HEK293 (cell line): ENCODE data around the gene S1PR4.

Source experiments
- GFI1B ChIP-seq: fragments of 450-650 bp; formaldehyde crosslinking; IDR thresholded peaks from 2 replicates; pipeline ENCODE4 v1.5.1; 2016; ENCODE audit warnings: missing biosample characterization, missing genetic modification characterization
- HOXC10 ChIP-seq: sonication (generic); formaldehyde crosslinking; IDR thresholded peaks from 2 replicates; pipeline ENCODE4 v1.8.1; 2023; ENCODE audit warnings: mild to moderate bottlenecking, missing genetic modification reagents
- KLF7 ChIP-seq: fragments of 450-650 bp; formaldehyde crosslinking; IDR thresholded peaks from 2 replicates; pipeline ENCODE4 v1.5.1; 2016; ENCODE audit warnings: missing biosample characterization, missing genetic modification characterization, borderline replicate concordance
- KLF8 ChIP-seq: fragments of 450-650 bp; formaldehyde crosslinking; IDR thresholded peaks from 2 replicates; pipeline ENCODE4 v1.5.1; 2016; ENCODE audit warnings: missing biosample characterization, missing genetic modification characterization
- MYNN ChIP-seq: fragments of 450-650 bp; formaldehyde crosslinking; IDR thresholded peaks from 2 replicates; pipeline ENCODE4 v1.5.1; 2016; ENCODE audit warnings: missing biosample characterization, missing genetic modification characterization, borderline replicate concordance
- TRIM28 ChIP-seq: IDR thresholded peaks from 2 replicates; pipeline ENCODE4 v1.6.1; 2011; ENCODE audit warnings: low read length, control low read depth, borderline replicate concordance
- ZBTB48 ChIP-seq: fragments of 450-650 bp; formaldehyde crosslinking; IDR thresholded peaks from 2 replicates; pipeline ENCODE4 v1.5.1; 2016; ENCODE audit warnings: missing biosample characterization, missing genetic modification characterization
- ZNF112 ChIP-seq: fragments of 450-650 bp; formaldehyde crosslinking; IDR thresholded peaks from 2 replicates; pipeline ENCODE4 v1.5.0; 2017; ENCODE audit warnings: missing biosample characterization, missing genetic modification characterization
- ZNF133 ChIP-seq: fragments of 450-650 bp; formaldehyde crosslinking; IDR thresholded peaks from 2 replicates; pipeline ENCODE4 v1.5.1; 2016; ENCODE audit warnings: missing biosample characterization, missing genetic modification characterization
- ZNF155 ChIP-seq: fragments of 450-650 bp; formaldehyde crosslinking; IDR thresholded peaks from 2 replicates; pipeline ENCODE4 v1.5.1; 2016; ENCODE audit warnings: missing biosample characterization, missing genetic modification characterization
- ZNF202 ChIP-seq: fragments of 450-650 bp; formaldehyde crosslinking; IDR thresholded peaks from 2 replicates; pipeline ENCODE4 v1.5.1; 2016; ENCODE audit warnings: missing biosample characterization, missing genetic modification characterization, borderline replicate concordance
- ZNF341 ChIP-seq: fragments of 450-650 bp; formaldehyde crosslinking; IDR thresholded peaks from 2 replicates; pipeline ENCODE4; 2016; ENCODE audit warnings: low read depth, missing biosample characterization, missing genetic modification characterization
- ZNF426 ChIP-seq: fragments of 450-650 bp; formaldehyde crosslinking; IDR thresholded peaks from 2 replicates; pipeline ENCODE4 v1.5.1; 2017; ENCODE audit warnings: missing biosample characterization, missing genetic modification characterization, mild to moderate bottlenecking, inconsistent platforms, moderate library complexity
- ZNF514 ChIP-seq: fragments of 450-650 bp; formaldehyde crosslinking; IDR thresholded peaks from 2 replicates; pipeline ENCODE4 v1.5.1; 2016; ENCODE audit warnings: missing biosample characterization, missing genetic modification characterization
- ZNF544 ChIP-seq: fragments of 450-650 bp; formaldehyde crosslinking; IDR thresholded peaks from 2 replicates; pipeline ENCODE4 v1.5.0; 2017; ENCODE audit warnings: missing biosample characterization, missing genetic modification characterization
- ZNF561 ChIP-seq: fragments of 450-650 bp; IDR thresholded peaks from 2 replicates; pipeline ENCODE4 v1.5.1; 2018; ENCODE audit warnings: missing biosample characterization, missing genetic modification characterization, borderline replicate concordance
- ZNF596 ChIP-seq: fragments of 450-650 bp; IDR thresholded peaks from 2 replicates; pipeline ENCODE4 v1.5.0; 2018; ENCODE audit warnings: missing biosample characterization, mild to moderate bottlenecking, missing genetic modification characterization, moderate library complexity
- ZNF76 ChIP-seq: fragments of 450-650 bp; formaldehyde crosslinking; IDR thresholded peaks from 2 replicates; pipeline ENCODE4; 2016; ENCODE audit warnings: low read depth, missing biosample characterization, missing genetic modification characterization, borderline replicate concordance
- ZSCAN23 ChIP-seq: fragments of 450-650 bp; formaldehyde crosslinking; IDR thresholded peaks from 2 replicates; pipeline ENCODE4 v1.5.1; 2016; ENCODE audit warnings: missing biosample characterization, missing genetic modification characterization
- TF ChIP-seq, protein P1 (sequence below): IDR thresholded peaks from 2 replicates; pipeline ENCODE4 v1.6.1; 2011; ENCODE audit warnings: mild to moderate bottlenecking, low read depth, low read length, borderline replicate concordance
- TF ChIP-seq, protein P2 (sequence below): fragments of 450-650 bp; formaldehyde crosslinking; IDR thresholded peaks from 2 replicates; pipeline ENCODE4 v1.5.1; 2016; ENCODE audit warnings: missing biosample characterization, missing genetic modification characterization, low read depth
- TF ChIP-seq, protein P3 (sequence below): sonication (generic); formaldehyde crosslinking; IDR thresholded peaks from 2 replicates; pipeline ENCODE4 v1.8.1; 2022; ENCODE audit warnings: mild to moderate bottlenecking, moderate library complexity, missing genetic modification reagents
- TF ChIP-seq, protein P4 (sequence below): fragments of 450-650 bp; formaldehyde crosslinking; conservative IDR thresholded peaks from 2 replicates; pipeline ENCODE4 v1.5.1; 2016; ENCODE audit warnings: low read depth, missing biosample characterization, missing genetic modification characterization
- TF ChIP-seq, protein P5 (sequence below): fragments of 450-650 bp; formaldehyde crosslinking; IDR thresholded peaks from 2 replicates; pipeline ENCODE4; 2016; ENCODE audit warnings: missing biosample characterization, missing genetic modification characterization
- TF ChIP-seq, protein P6 (sequence below): fragments of 450-650 bp; formaldehyde crosslinking; IDR thresholded peaks from 2 replicates; pipeline ENCODE4 v1.5.1; 2016; ENCODE audit warnings: missing biosample characterization, missing genetic modification characterization
- TF ChIP-seq, protein P7 (sequence below): fragments of 450-650 bp; formaldehyde crosslinking; IDR thresholded peaks from 2 replicates; pipeline ENCODE4 v1.5.1; 2016; ENCODE audit warnings: missing biosample characterization, missing genetic modification characterization

The S1PR4 gene

DNA sequence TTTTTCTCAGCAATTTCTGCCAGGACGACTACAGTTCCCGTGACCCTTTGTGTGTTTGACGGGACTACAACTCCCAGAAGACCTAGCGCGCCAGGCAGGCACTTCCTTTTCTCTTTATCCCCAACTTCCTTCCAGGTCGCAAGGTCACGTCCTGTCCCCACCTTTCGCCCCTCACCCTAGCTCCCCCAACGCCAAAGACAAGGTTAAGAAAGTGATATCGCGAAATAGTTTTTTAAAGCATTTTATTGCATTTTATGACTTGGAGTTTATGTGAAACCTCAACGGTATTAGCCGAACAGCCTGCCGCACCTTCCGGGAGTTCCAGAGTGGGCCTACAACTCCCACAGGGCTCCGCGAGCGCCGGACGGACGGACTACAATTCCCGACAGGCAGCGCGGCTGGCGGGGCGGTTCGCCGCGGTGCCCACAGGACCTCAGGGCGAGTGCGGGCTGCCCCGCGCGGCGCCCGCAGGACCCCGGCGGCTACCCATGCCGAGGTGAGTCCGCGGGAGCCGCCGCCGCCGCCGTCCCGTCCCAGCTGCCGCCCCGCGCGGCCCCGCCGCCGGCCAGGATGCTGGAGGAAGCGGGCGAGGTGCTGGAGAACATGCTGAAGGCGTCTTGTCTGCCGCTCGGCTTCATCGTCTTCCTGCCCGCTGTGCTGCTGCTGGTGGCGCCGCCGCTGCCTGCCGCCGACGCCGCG is 7.0 kb downstream of the S1PR4 start, which contains the start of gene NCLN (continued):
- TF ChIP-seq, protein P1, sequence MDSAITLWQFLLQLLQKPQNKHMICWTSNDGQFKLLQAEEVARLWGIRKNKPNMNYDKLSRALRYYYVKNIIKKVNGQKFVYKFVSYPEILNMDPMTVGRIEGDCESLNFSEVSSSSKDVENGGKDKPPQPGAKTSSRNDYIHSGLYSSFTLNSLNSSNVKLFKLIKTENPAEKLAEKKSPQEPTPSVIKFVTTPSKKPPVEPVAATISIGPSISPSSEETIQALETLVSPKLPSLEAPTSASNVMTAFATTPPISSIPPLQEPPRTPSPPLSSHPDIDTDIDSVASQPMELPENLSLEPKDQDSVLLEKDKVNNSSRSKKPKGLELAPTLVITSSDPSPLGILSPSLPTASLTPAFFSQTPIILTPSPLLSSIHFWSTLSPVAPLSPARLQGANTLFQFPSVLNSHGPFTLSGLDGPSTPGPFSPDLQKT: no peak
- TF ChIP-seq ZBTB48 (tag by site-specific recombination) (no peak), ZNF76 (tag by site-specific recombination) (peak; percentile 99), ZNF112 (tag by site-specific recombination) (no peak), KLF7 (tag by site-specific recombination) (no peak), ZNF341 (no peak), MYNN (tag by site-specific recombination) (no peak), ZNF544 (no peak), ZNF514 (no peak), ZNF202 (no peak), ZNF596 (no peak), ZNF155 (no peak), HOXC10 (no peak), ZSCAN23 (tag by site-specific recombination) (peak; percentile 28; the same call in 1 of the 2 replicates), ZNF133 (no peak), TRIM28 (no peak), ZNF561 (tag by site-specific recombination) (peak; percentile 25; the same call in 1 of the 2 replicates), ZNF426 (tag by site-specific recombination) (no peak), KLF8 (peak; percentile 66; the same call in 1 of the 2 replicates), GFI1B (tag by site-specific recombination) (no peak)
- TF ChIP-seq, protein P2, sequence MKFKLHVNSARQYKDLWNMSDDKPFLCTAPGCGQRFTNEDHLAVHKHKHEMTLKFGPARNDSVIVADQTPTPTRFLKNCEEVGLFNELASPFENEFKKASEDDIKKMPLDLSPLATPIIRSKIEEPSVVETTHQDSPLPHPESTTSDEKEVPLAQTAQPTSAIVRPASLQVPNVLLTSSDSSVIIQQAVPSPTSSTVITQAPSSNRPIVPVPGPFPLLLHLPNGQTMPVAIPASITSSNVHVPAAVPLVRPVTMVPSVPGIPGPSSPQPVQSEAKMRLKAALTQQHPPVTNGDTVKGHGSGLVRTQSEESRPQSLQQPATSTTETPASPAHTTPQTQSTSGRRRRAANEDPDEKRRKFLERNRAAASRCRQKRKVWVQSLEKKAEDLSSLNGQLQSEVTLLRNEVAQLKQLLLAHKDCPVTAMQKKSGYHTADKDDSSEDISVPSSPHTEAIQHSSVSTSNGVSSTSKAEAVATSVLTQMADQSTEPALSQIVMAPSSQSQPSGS (tag by site-specific recombination): no peak
- TF ChIP-seq, protein P3, sequence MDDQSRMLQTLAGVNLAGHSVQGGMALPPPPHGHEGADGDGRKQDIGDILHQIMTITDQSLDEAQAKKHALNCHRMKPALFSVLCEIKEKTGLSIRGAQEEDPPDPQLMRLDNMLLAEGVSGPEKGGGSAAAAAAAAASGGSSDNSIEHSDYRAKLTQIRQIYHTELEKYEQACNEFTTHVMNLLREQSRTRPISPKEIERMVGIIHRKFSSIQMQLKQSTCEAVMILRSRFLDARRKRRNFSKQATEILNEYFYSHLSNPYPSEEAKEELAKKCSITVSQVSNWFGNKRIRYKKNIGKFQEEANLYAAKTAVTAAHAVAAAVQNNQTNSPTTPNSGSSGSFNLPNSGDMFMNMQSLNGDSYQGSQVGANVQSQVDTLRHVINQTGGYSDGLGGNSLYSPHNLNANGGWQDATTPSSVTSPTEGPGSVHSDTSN (CRISPR knock-in tag): peak; percentile 82; the same call in 1 of the 2 replicates
- TF ChIP-seq, protein P4, sequence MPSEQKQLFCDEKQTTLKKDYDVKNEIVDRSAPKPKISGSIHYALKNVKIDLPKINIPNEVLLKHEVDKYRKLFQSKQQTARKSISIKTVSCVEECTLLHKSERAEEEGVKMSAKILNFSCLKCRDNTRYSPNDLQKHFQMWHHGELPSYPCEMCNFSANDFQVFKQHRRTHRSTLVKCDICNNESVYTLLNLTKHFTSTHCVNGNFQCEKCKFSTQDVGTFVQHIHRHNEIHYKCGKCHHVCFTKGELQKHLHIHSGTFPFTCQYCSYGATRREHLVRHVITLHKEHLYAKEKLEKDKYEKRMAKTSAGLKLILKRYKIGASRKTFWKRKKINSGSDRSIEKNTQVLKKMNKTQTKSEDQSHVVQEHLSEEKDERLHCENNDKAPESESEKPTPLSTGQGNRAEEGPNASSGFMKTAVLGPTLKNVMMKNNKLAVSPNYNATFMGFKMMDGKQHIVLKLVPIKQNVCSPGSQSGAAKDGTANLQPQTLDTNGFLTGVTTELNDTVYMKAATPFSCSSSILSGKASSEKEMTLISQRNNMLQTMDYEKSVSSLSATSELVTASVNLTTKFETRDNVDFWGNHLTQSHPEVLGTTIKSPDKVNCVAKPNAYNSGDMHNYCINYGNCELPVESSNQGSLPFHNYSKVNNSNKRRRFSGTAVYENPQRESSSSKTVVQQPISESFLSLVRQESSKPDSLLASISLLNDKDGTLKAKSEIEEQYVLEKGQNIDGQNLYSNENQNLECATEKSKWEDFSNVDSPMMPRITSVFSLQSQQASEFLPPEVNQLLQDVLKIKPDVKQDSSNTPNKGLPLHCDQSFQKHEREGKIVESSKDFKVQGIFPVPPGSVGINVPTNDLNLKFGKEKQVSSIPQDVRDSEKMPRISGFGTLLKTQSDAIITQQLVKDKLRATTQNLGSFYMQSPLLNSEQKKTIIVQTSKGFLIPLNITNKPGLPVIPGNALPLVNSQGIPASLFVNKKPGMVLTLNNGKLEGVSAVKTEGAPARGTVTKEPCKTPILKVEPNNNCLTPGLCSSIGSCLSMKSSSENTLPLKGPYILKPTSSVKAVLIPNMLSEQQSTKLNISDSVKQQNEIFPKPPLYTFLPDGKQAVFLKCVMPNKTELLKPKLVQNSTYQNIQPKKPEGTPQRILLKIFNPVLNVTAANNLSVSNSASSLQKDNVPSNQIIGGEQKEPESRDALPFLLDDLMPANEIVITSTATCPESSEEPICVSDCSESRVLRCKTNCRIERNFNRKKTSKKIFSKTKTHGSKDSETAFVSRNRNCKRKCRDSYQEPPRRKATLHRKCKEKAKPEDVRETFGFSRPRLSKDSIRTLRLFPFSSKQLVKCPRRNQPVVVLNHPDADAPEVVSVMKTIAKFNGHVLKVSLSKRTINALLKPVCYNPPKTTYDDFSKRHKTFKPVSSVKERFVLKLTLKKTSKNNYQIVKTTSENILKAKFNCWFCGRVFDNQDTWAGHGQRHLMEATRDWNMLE (tag by site-specific recombination): peak; percentile 92
- TF ChIP-seq, protein P5, sequence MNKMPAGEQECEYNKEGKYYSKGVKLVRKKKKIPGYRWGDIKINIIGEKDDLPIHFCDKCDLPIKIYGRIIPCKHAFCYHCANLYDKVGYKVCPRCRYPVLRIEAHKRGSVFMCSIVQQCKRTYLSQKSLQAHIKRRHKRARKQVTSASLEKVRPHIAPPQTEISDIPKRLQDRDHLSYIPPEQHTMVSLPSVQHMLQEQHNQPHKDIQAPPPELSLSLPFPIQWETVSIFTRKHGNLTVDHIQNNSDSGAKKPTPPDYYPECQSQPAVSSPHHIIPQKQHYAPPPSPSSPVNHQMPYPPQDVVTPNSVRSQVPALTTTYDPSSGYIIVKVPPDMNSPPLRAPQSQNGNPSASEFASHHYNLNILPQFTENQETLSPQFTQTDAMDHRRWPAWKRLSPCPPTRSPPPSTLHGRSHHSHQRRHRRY: no peak
- TF ChIP-seq, protein P6, sequence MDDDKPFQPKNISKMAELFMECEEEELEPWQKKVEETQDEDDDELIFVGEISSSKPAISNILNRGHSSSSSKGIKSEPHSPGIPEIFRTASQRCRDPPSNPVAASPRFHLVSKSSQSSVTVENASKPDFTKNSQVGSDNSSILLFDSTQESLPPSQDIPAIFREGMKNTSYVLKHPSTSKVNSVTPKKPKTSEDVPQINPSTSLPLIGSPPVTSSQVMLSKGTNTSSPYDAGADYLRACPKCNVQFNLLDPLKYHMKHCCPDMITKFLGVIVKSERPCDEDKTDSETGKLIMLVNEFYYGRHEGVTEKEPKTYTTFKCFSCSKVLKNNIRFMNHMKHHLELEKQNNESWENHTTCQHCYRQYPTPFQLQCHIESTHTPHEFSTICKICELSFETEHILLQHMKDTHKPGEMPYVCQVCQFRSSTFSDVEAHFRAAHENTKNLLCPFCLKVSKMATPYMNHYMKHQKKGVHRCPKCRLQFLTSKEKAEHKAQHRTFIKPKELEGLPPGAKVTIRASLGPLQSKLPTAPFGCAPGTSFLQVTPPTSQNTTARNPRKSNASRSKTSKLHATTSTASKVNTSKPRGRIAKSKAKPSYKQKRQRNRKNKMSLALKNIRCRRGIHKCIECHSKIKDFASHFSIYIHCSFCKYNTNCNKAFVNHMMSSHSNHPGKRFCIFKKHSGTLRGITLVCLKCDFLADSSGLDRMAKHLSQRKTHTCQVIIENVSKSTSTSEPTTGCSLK (tag by site-specific recombination): no peak
- TF ChIP-seq, protein P7, sequence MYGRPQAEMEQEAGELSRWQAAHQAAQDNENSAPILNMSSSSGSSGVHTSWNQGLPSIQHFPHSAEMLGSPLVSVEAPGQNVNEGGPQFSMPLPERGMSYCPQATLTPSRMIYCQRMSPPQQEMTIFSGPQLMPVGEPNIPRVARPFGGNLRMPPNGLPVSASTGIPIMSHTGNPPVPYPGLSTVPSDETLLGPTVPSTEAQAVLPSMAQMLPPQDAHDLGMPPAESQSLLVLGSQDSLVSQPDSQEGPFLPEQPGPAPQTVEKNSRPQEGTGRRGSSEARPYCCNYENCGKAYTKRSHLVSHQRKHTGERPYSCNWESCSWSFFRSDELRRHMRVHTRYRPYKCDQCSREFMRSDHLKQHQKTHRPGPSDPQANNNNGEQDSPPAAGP (tag by site-specific recombination): no peak
